Loucy (cell line): Measurements from ENCODE around the gene BIRC7.

ENCODE experiments used
- EZH2phosphoT487 ChIP-seq: fragments of 200-600 bp; IDR thresholded peaks from 2 replicates; pipeline ENCODE4 v1.6.1; 2018; ENCODE audit warnings: antibody characterized with exemption, mild to moderate bottlenecking, moderate library complexity, borderline replicate concordance
- TF ChIP-seq, protein P1 (sequence below): fragments of 200-600 bp; sonication (generic); conservative IDR thresholded peaks from 2 replicates; pipeline ENCODE4 v1.5.1; 2014; ENCODE audit warnings: mild to moderate bottlenecking, antibody characterized with exemption, low read length

DNA sequence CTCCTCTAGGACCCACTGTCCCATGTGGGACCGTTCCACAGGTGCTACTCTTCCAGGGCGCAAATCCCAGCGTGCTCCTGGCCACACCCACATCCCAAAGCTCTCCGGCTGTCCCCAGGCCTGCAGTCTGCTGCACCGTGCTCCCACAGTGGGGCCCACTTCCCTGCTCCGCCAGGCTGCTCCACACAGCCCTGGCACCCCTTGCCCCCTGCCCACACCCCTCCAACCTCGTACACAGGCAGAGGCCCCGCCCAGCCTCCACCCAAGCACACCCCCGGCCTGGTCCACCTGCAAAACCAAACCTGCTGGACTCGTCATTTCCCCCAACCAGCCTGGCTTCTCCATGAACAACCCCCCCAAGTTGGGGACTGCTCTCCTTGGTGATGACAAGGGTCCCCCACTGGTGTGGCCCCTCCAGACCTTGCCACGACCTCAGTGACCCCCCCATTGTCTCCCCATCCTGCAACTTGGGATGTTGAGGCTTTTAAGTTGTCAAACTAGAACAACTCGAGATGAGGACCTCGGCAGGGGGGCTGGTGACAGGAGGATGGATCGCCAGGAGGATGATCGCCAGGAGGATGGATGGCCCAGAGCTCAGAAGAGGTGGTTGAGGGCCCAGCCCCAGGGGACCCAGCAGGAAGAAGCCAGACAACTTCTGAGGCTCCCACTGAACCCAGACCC, 46.9 kb upstream of the BIRC7 start:
- TF ChIP-seq, protein P1, sequence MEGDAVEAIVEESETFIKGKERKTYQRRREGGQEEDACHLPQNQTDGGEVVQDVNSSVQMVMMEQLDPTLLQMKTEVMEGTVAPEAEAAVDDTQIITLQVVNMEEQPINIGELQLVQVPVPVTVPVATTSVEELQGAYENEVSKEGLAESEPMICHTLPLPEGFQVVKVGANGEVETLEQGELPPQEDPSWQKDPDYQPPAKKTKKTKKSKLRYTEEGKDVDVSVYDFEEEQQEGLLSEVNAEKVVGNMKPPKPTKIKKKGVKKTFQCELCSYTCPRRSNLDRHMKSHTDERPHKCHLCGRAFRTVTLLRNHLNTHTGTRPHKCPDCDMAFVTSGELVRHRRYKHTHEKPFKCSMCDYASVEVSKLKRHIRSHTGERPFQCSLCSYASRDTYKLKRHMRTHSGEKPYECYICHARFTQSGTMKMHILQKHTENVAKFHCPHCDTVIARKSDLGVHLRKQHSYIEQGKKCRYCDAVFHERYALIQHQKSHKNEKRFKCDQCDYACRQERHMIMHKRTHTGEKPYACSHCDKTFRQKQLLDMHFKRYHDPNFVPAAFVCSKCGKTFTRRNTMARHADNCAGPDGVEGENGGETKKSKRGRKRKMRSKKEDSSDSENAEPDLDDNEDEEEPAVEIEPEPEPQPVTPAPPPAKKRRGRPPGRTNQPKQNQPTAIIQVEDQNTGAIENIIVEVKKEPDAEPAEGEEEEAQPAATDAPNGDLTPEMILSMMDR = no peak
- no peak for TF ChIP-seq EZH2phosphoT487
